Limb (tissue), 2 donors: ENCODE results near the gene TMEM26.

Experiments
- DNase-seq, 2 donors: peaks; one replicate each; pipeline ENCODE4 v3.0.0-alpha.2; 2016; ENCODE audit errors: extremely low spot score in 2 of 2

TMEM26 gene

GRCh38 chr10:61460835-61461234, 7.7 kb upstream of the TMEM26 start:
- DNase-seq = no peak

- DNase-seq = no peak
These were observed 4.8 kb upstream of the TMEM26 start for GRCh38 chr10:61458031-61458430.

GRCh38 chr10:61456095-61456789, 3.1 kb upstream of the TMEM26 start:
- DNase-seq = no peak

- no peak for DNase-seq
These were observed 2.5 kb upstream of the TMEM26 start for GRCh38 chr10:61455656-61456055.

- DNase-seq = no peak
These were observed 1.4 kb upstream of the TMEM26 start for GRCh38 chr10:61454541-61454940.

- DNase-seq = peak in 1 of 2 donors; percentile 70
These were observed 980 bp downstream of the TMEM26 start for GRCh38 chr10:61452151-61452651.

GRCh38 chr10:61451357-61451756, 1.8 kb downstream of the TMEM26 start:
- no peak for DNase-seq

GRCh38 chr10:61448841-61449600, 4.2 kb downstream of the TMEM26 start:
- peak in 1 of 2 donors; percentile 72 for DNase-seq

GRCh38 chr10:61448091-61448490, 5.1 kb downstream of the TMEM26 start:
- DNase-seq = no peak

GRCh38 chr10:61439058-61439609, 14.0 kb downstream of the TMEM26 start:
- DNase-seq = no peak

GRCh38 chr10:61438141-61438988, 14.8 kb downstream of the TMEM26 start:
- DNase-seq = no peak

GRCh38 chr10:61423178-61423577, 30.0 kb downstream of the TMEM26 start:
- DNase-seq = no peak

GRCh38 chr10:61417661-61418060, 35.5 kb downstream of the TMEM26 start:
- DNase-seq = no peak

GRCh38 chr10:61415824-61416223, 37.4 kb downstream of the TMEM26 start:
- DNase-seq = no peak

GRCh38 chr10:61411706-61412105, 41.5 kb downstream of the TMEM26 start:
- no peak for DNase-seq

- DNase-seq = no peak
These were observed 42.7 kb downstream of the TMEM26 start for GRCh38 chr10:61410353-61411070.

- DNase-seq = no peak
These were observed 44.0 kb downstream of the TMEM26 start for GRCh38 chr10:61409157-61409556.

GRCh38 chr10:61408105-61408504, 45.1 kb downstream of the TMEM26 start:
- no peak for DNase-seq

GRCh38 chr10:61406736-61407135, 46.4 kb downstream of the TMEM26 start:
- no peak for DNase-seq

- DNase-seq = peak in 1 of 2 donors; percentile 24
These were observed 46.9 kb downstream of the TMEM26 start for GRCh38 chr10:61406242-61406641.

GRCh38 chr10:61404751-61405150, 48.4 kb downstream of the TMEM26 start:
- DNase-seq = no peak
